Measurements from ENCODE around the gene CSNK2A2. TPM values are rescaled to one million over a fixed set of nuclear protein-coding genes. Genes with fewer than 3 reads are reported as not detected.

The CSNK2A2 gene
- total RNA-seq: 68.5 and 70.0 TPM in 2 replicates

DNA sequence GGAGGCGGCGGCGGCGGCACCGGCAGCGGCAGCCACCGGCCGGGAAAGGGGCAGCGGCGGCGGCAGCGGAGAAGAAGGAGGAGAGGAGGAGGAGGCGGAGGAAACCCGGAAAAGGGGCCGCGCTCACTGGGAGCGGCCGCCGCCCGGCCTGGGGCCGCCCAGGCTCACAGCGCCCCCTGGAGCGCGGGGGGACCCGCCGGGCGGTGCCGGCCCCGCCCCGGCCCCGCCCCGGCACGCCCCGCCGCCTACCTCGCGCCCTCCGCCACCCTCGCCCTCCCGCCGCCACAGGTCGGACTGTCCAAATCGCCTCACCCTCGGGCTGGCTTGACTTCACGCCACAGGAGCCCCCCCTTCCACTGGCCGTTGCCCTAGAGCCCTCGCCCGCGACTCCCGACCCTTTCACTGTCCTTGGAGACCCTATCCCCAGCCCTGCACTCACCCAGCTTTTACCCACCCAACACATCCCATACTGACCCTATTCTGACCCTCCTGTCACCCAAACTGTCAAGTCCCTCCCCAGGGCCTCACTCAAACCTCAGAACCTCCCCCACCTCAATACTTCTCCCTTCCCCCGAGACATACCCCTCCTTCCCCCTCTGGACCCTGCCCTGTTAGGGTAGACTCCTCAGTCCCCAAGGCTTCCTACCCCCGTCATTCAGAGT is at the start of gene CSNK2A2:
Gene CSNK2A2 (minus strand): TSS at position 85 of the 662 bp plus-strand sequence. CDS start 370 bp downstream, outside the sequence.
- intact Hi-C loops (cut with micrococcal nuclease): loop anchor here (1.0 to 10.0 kb wide), 4 partner anchors 38 to 427 kb away; partner anchors contain the start of genes CFAP20 and CNOT1

- intact Hi-C loops (cut with micrococcal nuclease): no loop called here
Measured at GRCh38 chr16:58243528-58244004, 45.7 kb upstream of the CSNK2A2 start.

GRCh38 chr16:58236831-58237230 is 38.9 kb upstream of the CSNK2A2 start:
- intact Hi-C loops (cut with micrococcal nuclease): loop anchor here (1.0 to 5.0 kb wide), 3 partner anchors 12 to 155 kb away; partner anchors contain the start of genes CSNK2A2 and GINS3

- intact Hi-C loops (cut with micrococcal nuclease): loop anchor here (1.0 to 5.0 kb wide), 3 partner anchors 13 to 156 kb away; partner anchors contain the start of genes CSNK2A2 and GINS3
Measured at GRCh38 chr16:58236231-58236690, 38.4 kb upstream of the CSNK2A2 start.

GRCh38 chr16:58235663-58236062 is 37.8 kb upstream of the CSNK2A2 start:
- intact Hi-C loops (cut with micrococcal nuclease): loop anchor here (1.0 to 5.0 kb wide), 3 partner anchors 14 to 157 kb away; partner anchors contain the start of genes CSNK2A2 and GINS3

DNA sequence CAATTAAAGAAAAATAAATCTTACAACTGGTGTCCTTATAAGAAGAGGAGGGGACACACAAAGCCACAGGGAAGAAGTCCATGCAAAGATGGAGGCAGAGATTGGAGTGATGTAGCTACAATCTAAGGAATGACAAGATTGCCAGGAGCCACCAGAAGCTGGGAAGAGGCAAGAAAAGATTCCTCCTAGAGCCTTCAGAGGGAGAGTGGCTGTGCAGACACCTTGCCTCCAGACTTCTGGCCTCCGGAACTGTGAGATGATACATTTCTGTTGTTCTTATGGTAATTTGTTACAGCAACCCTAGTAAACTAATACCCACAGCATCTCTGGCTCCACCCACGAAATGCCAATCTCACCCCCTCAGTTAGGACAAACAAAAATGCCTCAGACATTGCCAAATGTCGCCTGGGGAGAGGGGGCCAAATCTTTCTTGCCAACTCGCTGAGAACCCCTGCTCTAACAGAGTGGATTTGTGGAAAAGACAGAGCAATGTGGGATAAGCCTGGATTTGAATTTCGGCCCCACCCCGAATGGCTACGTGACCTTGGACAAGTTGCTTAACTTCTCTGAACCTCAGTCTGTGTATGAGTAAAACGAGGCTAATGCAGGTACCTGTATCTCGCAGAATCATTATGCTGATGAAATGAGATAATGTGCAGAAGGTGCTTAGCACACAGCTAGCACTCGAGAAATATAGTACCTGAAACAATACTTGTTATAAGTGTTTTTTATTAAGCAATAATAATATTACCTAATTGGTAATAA is 37.1 kb upstream of the CSNK2A2 start:
- intact Hi-C loops (cut with micrococcal nuclease): loop anchor here (5.0 kb wide), 1 partner anchor 157 kb away; the partner anchor contains the start of gene GINS3

GRCh38 chr16:58230259-58230658 is 32.4 kb upstream of the CSNK2A2 start:
- intact Hi-C loops (cut with micrococcal nuclease): no loop called here

DNA sequence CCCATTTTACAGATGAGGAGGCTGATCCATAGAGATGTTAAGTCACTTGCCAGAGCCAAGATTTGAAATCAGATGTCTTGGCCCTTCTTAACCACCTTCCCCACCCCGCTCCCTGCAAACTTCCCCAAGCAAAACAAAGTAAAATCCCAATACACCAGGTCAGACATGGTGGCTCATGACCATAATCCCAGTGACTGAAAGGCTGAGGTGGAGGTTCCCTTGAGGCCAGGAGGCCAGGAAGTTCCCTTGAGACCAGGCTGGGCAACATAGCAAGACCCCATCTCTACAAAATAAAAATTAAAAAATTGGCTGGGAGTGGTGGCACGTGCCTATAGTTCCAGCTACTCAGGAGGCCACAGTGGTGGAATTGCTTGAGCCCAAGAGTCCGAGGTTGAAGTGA is 28.9 kb upstream of the CSNK2A2 start:
- intact Hi-C loops (cut with micrococcal nuclease): no loop called here

DNA sequence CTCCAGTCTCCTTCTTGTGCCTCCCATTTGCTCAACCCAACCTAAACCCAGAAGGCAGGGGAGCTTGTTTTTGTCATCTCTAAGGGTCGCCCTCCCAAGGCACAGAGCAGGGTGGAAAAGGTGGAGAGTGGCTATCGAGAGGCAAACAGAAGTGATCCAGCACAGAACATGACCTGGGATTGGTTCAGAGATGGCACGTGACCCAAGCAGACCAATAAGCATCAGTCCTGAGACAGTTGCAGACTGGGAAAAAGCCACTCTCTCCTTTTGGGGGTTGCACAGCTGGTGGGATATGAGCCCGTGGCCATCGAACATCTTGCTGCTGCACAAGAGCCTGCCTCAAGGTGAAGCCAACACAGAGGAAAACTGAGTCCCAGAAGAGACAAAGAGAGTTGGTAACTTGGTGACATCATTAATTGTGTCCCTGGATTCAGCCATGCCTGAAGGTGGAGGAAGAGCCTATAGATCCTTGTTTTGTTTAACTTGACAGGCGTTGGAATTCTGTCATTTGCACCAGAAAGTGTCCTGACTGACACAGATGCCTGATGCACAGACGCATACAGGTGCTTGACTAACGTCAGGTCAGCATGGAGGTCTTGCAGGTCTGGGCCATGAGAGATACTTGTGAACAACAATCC is 28.2 kb upstream of the CSNK2A2 start:
- intact Hi-C loops (cut with micrococcal nuclease): no loop called here

DNA sequence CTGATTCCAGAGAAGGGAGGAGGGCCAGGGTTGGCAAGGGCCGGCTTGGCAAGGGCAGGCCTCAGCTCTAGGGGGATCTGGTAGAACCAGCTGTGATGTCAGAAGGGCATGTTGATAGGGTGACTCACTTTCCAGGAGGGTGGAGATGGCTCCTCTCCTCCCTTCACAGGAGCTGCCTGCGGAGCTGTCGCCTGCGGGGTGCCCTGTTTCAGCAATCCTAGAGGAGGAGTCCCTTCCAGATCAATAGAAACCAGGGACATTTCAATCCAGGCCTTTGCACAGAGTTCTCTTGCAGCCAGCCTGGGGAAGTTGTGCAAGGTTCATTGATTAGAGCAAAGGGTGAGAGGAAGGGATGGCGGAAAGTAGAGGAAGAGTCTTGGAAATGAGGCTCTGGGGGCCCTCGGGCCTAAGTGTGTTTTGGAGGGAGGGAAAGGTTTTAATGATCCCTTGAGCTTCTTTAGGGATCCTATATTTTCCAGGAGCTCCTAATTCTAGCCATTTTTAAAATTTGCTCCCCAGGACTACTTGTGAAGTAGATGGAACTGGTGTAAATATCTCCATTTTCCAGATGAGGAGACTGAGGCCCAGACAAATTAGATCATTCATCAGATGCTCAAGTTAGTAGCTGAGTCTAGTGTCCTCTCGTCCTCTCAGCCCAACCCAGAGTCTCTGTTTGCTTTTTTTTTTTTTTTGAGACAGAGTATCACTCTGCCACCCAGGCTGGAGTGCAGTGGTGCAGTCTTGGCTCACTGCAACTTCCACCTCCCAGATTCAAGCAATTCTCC is 24.8 kb upstream of the CSNK2A2 start:
- intact Hi-C loops (cut with micrococcal nuclease): no loop called here

DNA sequence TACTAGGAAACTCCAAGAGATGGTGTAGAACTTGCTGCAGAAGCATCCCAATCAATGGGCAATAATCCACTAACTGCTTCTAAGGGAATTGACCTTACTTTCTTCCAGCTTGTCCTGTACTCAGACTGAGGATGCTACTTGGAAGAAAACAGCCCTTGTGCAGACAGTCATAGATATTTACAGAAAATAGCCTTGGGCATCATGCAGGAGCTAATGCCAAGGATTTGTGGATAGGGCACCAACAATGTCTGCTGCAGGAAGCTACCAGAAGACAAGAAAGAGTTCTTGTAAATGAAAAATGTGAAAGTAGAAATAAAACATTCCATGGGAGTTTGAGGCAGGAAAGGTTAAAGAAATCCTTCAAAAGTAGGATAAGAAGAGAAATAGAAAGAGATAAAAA is 21.5 kb upstream of the CSNK2A2 start:
- intact Hi-C loops (cut with micrococcal nuclease): no loop called here

DNA sequence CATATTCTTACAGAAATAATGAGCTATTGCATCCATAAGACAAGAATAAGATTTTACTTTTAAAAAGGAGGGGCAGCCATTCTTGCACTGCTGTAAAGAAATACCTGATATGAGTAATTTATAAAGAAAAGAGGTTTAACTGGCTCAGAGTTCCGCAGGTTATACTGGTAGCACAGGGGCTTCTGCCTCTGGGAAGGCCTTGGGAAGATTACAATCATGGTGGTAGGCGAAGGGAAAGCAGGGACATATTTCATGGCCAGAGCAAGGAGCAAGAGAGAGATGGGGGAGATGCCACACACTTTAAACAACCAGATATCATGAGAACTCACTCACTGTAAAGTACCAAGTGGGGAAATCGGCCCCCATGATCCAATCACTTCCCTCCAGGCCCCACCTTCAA is 20.9 kb upstream of the CSNK2A2 start:
- intact Hi-C loops (cut with micrococcal nuclease): no loop called here

DNA sequence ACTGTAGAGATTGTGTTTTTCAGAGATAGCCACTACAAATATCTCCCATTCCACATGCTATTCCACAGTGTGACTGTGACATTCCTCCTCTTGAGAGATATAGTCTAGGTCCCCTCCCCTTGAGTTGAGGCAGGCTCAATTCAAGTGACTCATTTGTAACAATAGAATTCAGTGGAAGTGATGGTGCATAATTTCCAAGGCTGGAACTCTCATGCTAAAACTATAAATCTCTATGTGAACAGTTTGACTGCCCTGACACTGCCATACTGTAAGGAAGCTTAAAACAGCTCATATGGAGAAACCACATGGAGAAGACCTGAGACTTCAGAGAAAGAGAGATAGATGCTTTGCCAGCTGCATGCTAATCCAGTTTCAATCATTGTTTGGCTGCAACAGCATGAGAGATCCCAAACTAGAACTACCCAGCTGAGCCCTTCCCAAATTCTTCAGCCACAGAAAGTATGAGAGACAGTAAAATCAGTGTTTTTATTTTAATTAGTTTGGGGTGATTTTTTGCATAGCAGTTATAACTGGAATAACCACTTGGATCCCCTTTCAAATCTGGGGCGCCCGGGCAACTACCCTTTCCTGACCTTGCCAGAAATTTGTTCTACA is 19.5 kb upstream of the CSNK2A2 start:
- intact Hi-C loops (cut with micrococcal nuclease): no loop called here

GRCh38 chr16:58212824-58213655 is 15.1 kb upstream of the CSNK2A2 start:
- intact Hi-C loops (cut with micrococcal nuclease): no loop called here

GRCh38 chr16:58211846-58212245 is 13.9 kb upstream of the CSNK2A2 start:
- intact Hi-C loops (cut with micrococcal nuclease): no loop called here

DNA sequence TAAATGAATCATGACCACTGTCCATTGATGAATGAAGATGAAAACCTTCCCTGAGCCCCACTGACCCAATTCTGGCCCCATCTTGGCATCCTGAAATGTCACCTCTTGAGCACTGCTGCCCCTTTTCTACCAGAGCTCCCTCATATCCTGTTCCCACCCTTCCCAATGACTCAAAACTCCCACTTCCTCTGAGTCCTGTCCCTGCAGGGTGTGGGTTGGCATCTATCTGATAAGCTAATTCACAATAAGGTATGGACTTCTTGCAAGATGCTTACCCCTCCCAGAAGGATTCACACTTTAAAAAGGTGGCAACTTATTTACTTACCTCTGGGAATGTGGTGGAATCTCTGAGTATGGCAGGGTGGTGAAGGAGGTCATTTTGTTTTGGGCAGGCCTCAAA is 13.3 kb upstream of the CSNK2A2 start:
- intact Hi-C loops (cut with micrococcal nuclease): no loop called here

- intact Hi-C loops (cut with micrococcal nuclease): no loop called here
Measured at GRCh38 chr16:58205276-58206036, 7.5 kb upstream of the CSNK2A2 start.

- intact Hi-C loops (cut with micrococcal nuclease): no loop called here
Measured at GRCh38 chr16:58201163-58201562, 3.3 kb upstream of the CSNK2A2 start.
